Measurements from ENCODE around the gene SSH2.

The SSH2 gene

DNA sequence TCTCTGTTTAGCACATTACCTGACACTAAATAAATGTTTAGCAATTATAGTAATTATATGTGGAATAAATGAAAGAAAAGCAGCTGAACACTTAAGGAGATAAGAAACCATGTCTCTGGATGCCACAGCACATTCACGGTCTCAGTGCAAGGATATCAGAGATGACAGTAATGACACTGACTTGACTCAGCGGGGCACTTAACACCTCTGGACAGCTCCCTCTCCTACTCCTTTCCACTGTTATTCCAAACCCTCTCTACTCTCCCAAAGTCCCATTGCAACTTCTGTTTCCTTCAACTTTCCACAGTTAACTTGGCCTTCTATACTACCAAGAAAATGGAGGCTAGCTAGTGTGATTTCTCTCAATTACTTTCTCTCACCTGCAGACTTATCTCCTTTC lies 214.3 kb downstream of the SSH2 start:
- POLR2A ChIA-PET, result no interaction called here
- H3K4me3 ChIP-seq (ENCODE audit: low read depth, low read length), result no peak overlapping the region

DNA sequence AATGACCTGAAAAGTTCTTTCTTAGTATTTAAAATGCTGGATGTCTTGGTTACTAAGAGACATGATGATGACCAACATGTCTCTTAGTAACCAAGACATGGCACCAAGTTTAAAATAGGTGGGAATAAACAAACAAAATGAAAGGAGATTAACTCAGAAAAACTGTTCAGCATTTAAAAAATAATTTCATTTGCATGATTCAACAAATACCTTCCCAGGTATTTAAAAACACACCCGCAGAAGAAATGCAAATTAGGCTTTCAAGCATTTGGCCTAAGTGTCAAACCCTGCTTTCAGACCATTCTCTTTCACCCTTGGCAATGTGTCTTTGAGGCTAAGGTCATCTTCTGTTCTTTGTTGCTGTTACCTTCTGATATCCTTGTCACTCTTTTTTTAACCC lies 215.9 kb downstream of the SSH2 start:
- no peak for DNase-seq (ENCODE audit: low read depth, low spot score)
- TF ChIP-seq, protein P1, sequence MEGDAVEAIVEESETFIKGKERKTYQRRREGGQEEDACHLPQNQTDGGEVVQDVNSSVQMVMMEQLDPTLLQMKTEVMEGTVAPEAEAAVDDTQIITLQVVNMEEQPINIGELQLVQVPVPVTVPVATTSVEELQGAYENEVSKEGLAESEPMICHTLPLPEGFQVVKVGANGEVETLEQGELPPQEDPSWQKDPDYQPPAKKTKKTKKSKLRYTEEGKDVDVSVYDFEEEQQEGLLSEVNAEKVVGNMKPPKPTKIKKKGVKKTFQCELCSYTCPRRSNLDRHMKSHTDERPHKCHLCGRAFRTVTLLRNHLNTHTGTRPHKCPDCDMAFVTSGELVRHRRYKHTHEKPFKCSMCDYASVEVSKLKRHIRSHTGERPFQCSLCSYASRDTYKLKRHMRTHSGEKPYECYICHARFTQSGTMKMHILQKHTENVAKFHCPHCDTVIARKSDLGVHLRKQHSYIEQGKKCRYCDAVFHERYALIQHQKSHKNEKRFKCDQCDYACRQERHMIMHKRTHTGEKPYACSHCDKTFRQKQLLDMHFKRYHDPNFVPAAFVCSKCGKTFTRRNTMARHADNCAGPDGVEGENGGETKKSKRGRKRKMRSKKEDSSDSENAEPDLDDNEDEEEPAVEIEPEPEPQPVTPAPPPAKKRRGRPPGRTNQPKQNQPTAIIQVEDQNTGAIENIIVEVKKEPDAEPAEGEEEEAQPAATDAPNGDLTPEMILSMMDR (IDR thresholded peaks at IDR 0.05; ENCODE audit: insufficient read depth, low read length, missing control alignments), result no peak
- H3K4me3 ChIP-seq (ENCODE audit: low read depth, low read length), result no peak overlapping the region
- ChIA-PET CTCF (interaction anchor here (1.3 to 2.2 kb wide), 2 partner anchors 13 to 217 kb away, joined by 3 to 7 read pairs; no protein-coding TSS in a partner anchor), POLR2A (no interaction called here)

More for the DNA sequence above, 214.3 kb downstream of the SSH2 start:
- no peak for DNase-seq (ENCODE audit: low read depth, low spot score)
- TF ChIP-seq, protein P1 (IDR thresholded peaks at IDR 0.05; ENCODE audit: insufficient read depth, low read length, missing control alignments), result no peak
- CTCF ChIA-PET, result interaction anchor here (0.8 to 2.2 kb wide), 6 partner anchors 8 to 216 kb away, joined by 3 to 7 read pairs (median 3); no protein-coding TSS in a partner anchor

DNA sequence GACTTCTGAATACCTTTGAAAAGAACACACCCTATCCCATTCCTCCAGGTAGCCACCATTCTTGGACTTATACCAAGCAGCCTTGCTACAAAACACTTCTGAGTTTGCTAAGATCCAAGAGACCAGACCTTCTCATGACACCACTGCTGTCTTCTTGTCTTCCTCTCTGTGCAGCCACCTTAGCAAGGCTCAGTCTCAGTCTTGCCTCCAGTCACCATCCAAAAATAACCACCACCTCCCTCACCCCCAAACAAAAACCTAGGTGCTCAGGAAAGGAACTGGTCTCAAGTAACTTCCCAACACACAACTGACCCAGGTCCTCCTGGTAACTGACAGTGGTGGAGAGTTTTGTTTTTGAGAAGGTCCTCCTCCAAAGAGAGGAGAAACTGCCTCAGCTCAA lies 216.4 kb downstream of the SSH2 start:
- ChIA-PET CTCF (no interaction called here), POLR2A (no interaction called here)
- H3K4me3 ChIP-seq (ENCODE audit: low read depth, low read length), result no peak overlapping the region
- TF ChIP-seq, protein P1 (IDR thresholded peaks at IDR 0.05; ENCODE audit: insufficient read depth, low read length, missing control alignments), result no peak
- no peak for DNase-seq (ENCODE audit: low read depth, low spot score)

DNA sequence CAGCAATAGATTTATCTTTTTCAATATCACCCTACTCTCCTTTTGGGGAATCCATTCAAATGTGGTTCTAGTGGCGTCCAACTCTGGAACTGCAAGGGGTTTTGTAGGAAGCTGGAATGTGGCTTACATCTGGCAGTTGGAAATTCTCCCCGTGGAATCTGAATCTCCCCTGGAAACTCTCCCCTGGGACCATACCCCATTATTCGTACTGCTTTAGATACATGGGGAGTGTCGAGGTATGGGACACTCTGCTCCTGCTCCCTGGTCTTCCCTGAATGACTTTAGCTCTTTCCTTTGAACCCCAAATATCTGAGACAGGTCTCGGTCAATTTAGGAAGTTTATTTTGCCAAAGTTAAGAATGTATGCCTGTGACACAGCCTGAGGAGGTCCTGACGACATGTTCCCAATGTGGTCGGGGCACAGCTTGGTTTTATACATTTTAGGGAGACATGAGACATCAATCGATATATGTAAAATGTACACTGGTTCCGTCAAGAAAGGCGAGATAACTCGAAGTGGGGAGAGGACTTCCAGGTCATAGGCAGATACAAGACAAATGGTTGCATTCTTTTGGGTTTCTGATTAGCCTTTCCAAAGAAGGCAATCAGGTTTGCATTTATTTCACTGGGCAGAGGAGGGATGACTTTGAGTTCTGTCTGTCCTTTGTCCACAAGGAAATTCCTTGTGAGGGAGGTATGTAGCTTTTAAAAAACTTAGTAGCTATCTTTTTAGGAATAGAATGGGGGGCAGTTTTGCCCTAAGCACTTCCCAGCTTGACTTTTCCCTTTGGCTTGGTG lies 218.2 kb downstream of the SSH2 start:
- H3K4me3 ChIP-seq (ENCODE audit: low read depth, low read length), result no peak overlapping the region
- TF ChIP-seq, protein P1 (IDR thresholded peaks at IDR 0.05; ENCODE audit: insufficient read depth, low read length, missing control alignments), result no peak
- CTCF ChIA-PET, result interaction anchor here (0.8 to 2.1 kb wide), 2 partner anchors 13 to 72 kb away, joined by 3 to 6 read pairs; no protein-coding TSS in a partner anchor
- POLR2A ChIA-PET, result no interaction called here
- DNase-seq (ENCODE audit: low read depth, low spot score), result no peak

DNA sequence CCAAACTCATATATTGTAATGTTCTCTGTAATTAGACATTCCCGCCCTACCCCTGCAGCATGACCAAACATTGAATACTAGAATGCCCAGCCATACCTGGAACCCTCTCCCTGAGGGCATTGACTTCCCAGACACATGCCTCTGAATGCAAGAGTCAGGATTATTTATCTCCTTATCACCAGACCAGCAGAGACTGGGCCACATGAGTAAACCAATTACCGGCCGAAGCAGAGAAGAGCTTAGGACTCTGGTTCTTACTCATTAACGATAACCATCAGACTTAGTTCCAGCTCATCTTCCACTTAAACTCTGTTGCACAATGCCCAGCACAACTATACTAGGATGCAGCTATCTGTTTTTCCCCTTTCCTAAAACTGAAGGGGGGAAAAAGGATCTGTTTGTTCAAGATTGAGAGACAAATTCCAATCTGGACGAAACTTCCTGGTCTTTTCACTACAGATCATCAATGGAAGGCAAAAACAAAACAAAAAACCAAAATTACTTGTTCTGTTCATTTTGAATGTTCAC lies 219.1 kb downstream of the SSH2 start:
- CTCF ChIA-PET, result interaction anchor here (0.8 to 2.1 kb wide), 2 partner anchors 13 to 72 kb away, joined by 3 to 6 read pairs; no protein-coding TSS in a partner anchor
- POLR2A ChIA-PET, result no interaction called here
- no peak overlapping the region for H3K4me3 ChIP-seq (ENCODE audit: low read depth, low read length)
- no peak for DNase-seq (ENCODE audit: low read depth, low spot score)
- TF ChIP-seq, protein P1 (IDR thresholded peaks at IDR 0.05; ENCODE audit: insufficient read depth, low read length, missing control alignments), result no peak

DNA sequence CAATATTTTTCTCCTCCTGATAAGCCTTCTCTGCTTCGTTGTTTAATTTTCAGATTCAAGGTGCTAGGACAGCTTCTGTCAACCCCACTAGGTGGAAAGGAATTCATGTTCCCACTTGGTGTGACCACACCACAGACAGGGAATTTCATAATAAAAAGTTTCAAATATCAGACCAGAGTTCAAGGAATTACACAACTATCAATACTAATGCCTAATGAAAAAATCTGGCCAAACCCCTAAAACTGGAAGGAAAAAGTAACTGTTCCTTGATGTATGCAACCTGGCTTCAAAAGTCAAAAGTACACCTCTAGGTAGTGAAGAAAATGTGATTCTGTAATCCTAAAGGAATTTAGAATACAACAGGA lies 219.5 kb downstream of the SSH2 start:
- TF ChIP-seq, protein P1 (IDR thresholded peaks at IDR 0.05; ENCODE audit: insufficient read depth, low read length, missing control alignments), result no peak
- DNase-seq (ENCODE audit: low read depth, low spot score), result no peak
- ChIA-PET POLR2A (no interaction called here), CTCF (interaction anchor here (2.1 kb wide), 1 partner anchor 71 kb away, joined by 6 read pairs; no protein-coding TSS in a partner anchor)
- no peak overlapping the region for H3K4me3 ChIP-seq (ENCODE audit: low read depth, low read length)

Measured in AG04449 (cell line).